ENCODE results near the gene FOXP4.

The FOXP4 gene

DNA sequence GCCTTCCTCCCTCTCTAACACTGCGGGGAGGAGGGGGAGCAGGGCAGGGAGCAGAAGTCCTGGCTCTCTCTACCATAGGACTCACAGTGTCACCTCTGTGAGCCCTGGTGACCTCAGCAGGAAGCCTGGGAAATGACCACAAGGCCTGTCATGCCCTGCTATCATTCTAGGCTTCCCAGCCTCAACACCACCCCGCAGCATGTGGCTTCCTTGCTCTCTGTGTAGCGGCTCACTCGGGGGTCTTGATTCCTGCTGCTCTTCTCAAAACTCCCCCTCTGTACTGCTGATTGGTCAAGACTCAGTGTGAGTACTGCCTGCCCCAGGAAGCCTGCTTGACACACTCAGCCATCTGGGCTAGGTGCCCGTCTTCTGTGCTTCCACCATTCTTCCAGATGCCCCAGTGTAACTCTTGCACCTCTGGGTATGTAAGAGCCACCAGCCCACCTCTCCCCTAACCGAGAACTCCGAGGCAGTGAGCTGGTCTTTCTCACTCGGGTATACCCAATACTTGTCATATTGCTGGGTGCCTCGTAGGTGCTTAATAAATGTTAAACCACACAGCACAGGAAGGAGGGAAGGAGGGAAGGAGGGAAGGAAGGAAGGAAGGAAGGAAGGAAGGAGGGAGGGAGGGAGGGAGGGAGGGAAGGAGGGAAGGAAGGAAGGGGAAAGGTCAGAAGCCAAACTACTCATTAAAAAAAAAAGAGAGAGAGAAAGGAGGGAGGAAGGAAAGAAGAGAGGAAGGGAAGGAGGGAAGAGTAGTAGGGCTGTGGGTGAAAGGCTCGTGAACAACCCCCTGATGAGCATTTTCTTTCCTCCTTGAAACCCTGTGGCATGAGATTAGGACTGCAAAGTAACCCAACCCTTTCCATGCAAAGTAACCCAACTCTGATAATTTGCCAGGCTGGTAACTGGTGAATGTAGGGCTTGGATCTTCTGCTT lies 97.0 kb downstream of the FOXP4 start:
- no peak for DNase-seq

DNA sequence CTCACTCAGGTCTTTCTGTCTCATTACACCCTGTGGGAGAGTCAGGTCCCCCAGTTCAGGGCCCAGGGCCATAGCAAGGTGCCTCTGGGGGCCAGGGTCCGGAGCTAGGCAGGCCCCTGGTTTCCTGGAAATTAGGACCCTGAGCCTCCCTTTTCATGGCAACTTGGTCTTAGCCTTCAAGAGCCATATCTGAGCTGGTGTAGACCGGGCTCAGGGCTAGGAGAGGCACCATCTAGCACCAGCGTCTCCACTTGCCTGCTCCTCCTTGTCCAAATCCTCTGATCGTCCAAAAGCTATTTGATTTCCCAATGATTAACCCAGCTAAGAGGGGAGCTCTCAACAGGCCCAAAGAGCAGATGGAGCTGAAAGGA lies 97.7 kb downstream of the FOXP4 start:
- DNase-seq, result no peak

DNA sequence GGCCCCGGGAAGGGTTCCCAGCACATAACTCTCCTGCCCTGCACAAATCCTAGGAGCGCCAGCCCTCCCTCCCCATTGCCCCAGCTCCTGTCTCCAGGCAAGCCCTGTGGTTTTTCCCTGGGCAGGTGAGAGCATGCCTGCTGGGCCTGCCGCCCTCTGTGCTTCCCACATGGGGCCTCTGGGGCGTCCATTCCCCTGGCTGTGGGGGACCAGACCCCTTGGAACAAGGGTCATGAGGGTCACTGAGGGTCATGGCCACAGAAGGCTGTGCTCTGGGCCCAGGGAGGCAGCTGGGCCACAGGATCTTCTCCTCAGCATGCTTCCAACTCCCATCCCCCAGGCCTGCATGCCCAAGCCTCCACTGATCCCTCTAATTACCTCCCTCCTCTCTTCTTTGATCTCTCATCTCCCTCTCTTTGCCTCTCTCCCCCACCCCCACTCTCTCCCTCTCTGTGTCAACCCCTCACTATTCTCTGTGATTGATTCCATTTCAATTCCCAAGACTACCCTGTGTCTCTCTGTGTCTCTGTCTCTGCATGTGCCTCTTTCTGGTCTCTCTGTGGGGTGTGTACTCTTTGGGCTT lies 98.2 kb downstream of the FOXP4 start:
- DNase-seq, result no peak

DNA sequence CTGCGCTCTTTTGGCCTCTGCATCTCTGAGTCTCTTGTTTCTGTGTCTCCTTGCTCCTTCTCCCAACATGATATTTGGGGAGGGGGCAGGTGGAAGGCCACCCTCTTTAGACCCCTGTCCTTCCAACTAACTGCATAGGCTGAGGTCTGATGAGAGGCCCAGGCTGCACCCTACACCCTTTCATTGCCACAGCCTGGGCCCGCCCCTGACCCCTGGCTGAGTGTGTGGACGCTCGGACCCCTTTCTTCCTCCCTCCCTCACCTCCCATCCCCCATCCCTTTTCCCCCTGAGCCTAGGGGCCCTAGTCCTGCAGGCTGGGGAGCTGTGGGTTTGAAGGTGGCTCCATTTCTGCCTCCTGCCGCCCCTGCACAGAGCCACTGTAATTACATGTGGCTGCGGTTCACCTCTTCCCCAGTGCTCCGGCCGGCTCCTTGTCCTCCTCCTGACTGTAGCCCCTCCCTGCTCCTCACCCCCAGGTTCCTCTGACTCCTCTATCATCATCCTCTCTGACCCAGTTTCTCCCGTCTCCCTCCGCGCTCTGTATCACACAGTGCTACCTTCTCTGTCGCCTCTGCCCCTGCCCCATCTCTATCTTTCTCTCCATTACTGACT lies 98.9 kb downstream of the FOXP4 start:
- DNase-seq, result no peak

DNA sequence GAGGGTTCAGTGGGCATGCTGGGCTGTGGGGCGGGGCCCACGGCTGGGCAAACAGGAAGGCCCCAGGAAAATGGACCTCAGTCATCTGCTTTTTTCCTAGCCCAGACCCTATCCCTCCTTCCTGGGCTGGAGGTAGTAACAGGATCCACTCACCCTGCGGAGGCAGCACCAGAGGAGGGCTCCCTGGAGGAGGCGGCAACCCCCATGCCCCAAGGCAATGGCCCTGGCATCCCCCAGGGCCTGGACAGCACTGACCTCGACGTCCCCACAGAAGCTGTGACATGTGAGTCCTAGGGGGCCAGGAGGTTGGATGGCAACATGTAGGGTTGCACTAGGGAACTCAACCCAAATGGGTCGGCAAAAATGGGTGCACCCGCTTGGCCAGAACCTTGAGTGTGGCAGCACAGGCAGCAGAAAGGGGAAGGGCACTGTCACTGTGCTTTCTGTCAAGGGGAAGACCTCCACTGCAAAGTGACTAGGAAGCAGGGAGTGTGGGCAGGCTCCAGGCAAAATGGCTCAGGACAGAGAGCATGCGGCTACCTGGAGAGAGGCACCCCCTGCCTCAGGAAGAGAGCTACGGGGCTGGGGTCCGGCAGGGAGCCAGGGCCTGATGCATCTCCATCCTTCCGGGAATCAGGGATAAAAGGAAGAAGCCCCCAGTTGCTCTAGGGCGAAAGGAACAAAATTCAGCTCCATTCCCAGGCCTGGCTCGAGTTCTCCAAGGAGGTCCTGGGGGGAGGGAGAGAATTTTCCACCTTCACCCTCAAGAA lies 100.0 kb downstream of the FOXP4 start:
- no peak for DNase-seq

DNA sequence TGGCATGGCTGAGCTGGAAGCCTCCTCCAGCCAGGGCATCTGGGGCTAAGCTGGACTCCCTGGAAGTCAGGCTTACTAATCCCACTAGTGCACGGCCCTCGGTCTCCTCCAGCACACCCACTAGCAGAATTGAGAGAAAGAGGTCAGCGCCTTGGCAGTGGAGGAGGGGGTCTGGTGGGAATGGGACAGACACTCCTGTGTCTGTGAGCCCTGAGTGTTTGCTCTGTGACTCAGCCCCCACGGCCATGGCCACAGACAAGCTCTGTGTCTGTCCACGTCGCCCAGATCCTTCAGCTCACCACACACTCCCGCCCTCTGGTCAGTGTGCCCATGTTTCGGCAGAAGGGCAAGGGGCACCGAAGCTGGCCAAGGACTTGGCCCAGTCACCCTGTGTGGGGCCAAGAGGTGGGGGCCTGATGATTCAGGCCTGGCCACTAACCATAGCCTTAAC lies 100.9 kb downstream of the FOXP4 start:
- peak in 1 of 51 donors; percentile 10 for DNase-seq

DNA sequence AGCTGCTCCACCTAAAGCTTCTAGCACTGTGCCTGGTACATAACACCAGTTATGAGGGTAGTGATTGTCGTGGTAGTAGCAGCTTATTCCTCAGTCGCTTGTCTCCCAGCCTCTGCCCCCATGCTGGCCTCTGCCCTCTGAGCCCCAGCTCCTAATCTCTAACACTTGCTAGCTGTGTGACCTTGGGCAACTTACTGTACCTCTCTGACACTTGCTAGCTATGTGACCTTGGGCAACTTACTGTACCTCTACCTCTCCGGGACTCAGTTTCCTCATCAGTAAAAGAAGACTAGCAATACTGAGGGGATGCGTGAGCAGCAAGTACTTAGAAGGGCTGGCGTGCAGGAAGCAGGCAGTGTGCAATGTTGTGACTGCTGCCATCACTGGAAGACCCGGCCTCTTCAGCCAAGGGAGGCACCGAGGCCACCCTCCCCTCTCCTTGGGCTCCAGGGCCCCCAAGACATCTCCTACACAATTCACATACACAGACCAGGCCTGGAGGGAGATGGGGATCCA lies 101.9 kb downstream of the FOXP4 start:
- DNase-seq, result no peak

DNA sequence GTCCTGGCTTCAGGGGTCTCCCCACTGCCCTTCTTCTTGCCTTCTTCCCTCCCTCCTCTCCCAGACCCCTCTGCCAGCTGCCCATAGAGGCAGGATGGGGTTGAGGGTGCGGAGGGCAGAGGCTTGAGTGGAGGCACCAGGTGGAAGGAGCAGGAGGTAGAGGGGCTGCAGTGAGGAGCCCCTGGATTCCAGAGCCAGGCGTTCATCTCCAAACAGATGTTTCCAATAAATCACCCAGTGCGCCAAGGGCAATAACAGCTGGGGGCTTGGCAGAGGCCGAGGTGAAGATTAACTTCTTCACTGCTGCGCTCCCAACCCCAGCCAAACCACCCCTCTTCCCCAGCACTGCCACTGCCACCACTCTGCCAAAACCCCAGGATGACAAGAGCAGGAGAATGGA lies 102.7 kb downstream of the FOXP4 start:
- DNase-seq, result no peak

DNA sequence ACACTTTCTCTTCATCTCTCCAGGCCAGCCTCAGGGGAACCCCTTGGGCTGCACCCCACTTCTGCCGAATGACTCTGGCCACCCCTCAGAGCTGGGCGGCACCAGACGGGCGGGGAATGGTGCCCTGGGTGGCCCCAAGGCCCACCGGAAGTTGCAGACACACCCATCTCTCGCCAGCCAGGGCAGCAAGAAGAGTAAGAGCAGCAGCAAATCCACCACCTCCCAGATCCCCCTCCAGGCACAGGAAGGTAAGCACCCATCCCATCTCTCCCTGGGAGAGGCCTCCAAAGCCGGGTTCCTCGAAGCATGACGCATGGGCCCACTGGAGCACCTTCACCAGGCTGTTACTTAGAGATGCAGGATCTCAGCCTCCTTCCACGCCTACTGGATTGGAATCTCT lies 103.4 kb downstream of the FOXP4 start:
- DNase-seq, result no peak

DNA sequence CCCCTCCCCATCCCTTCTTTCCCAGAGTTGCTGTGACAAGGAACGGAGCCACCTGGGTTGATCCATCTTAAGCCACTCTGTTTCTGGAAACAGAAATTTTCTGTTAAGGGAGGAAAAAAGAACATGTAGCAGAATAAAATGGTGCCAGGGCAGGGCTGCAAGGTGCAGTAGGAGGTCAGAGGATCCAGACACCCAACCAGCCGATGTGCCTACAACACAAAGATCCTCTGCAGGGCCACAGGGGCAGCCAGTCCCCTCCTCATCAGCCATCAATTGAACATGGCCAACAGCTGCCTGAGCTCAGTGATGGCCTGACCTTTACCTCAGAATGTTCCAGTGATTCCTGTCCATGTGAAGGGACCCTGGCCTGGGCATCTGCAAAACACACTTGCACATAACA lies 103.9 kb downstream of the FOXP4 start:
- DNase-seq, result no peak

DNA sequence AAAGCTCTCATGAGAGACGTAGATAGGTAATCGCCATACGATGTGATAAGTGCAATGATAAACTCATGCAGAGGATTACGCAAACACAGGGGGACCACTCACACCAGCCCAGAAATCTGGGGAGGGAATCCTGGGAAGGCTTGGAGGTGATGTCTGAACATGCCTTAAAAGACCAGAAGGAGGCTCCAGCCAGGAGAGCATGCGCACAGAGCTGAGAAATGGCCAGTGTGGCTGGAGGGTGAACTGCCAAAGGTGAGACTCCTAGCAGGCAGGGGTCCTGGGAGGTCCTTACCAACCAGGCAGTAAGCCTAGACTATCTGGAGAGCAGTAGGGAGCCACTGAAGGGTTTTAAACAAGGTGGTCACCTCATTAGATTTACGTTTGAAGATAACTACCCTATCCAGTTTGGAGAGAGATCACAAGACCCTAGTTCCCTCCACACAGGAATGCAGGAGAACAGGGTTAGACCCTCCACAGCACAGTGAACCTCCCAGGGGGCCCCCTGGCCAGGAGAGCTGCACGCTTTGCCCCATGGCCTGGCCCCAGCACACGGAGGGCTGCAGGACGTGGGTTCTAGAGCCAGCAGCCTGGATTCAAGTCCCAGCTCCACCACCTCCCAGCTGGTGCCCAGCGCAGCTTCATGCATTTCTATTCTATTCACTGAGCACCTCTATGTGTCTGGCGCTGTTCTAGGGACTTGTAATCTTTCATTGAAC lies 105.2 kb downstream of the FOXP4 start:
- DNase-seq, result no peak

Measured in hypothalamus (tissue), 51 donors.